Activated T-cell treated with anti-CD3 and anti-CD28 coated beads for 48 hours (primary cell): ENCODE measurements around the gene SLC6A4.
"Not testable (repeated sequence)": the region's sequence is repeated elsewhere in the genome, so short reads cannot be mapped to it uniquely, and the experiment has no call there.

Source experiments
- DNase-seq: peaks from one replicate; pipeline ENCODE4 v3.0.0-alpha.2; 2020; ENCODE audit warnings: low read depth

SLC6A4 gene

DNA sequence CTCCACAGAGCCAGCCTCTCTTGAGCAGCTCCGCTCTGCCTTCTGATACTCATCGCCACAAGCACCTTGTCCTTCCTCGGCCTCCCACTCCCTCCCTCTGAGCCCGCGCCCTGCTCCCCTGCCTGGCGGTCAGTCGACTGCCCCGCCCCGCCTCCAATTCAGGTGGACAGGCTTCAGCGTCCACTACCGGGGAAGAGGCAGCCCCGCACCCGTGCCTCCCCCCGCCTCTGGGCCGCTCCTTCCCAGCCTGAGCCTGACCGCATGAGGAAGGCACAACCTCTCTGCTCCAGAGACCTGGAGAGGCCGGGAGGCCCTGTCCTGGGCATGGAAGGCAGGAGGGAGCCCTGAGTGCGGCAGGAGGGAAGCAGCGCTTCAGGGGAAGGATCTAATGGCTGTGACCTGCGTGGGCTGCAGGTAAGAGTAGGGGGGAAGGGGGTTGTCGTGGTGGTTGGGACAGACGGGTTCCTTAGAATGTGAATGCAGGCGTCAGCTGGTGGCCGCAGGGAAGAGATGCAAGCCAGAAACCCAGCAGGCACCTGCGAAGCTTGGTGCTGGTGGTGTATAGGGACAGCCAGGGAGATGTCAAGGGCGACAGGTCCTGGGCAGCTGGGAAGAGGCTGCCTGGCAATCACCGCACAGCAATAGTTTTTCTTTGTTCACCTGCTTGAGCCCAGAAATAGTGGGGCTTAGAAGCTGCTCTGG, 3.0 kb upstream of the SLC6A4 start:
- DNase-seq: no peak

DNA sequence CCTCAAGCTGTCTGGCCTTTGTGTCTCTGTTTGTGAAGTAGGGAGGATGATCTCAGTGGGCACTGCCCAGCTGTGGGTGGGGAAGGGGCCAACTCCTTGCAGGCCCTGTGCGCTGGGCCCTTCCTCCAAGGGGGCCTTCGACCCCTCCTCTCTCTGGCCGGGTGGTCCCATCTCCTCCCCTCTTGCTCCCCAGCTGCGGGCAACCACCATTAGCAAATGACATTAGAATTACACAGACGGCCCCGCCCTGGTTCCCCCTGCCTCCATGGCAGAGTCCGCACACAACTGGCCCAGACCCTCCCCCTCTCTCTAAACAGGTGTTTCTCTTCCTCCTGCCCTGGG, 2.5 kb upstream of the SLC6A4 start:
- DNase-seq: no peak

DNA sequence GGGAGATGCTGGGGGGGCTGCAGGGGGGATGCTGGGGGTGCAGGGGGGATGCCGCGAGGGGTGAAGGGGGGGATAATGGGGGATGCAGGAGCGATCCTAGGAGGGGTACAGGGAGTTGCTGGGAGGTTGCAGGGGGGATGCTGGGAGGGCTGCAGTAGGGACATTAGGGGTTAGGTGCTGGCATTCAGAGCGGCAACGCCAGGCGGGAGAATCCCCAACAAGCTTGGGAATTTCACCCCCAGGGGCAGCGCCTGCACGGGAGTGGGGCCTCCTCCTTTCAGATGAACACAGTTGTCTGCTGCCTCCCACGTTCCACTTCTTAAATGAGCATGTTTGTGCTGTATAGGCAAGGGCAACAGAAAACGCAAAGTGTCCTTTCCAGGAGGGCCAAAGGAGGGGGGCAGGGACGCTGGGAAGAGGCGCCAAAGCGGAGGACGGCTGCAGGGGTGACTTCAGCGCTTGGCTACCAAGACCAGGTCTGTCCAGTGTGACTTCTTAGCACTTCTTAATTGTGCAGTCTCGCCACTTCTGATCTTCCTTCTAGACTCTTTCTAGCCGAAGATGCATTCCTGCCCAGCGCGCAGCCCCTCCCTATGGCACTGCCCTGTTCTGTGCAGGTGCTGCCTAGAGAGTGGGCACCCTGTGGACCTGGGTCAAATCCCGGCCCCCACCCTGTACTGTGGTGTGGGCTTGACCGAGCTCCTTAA, 2.0 kb upstream of the SLC6A4 start:
- no peak for DNase-seq

DNA sequence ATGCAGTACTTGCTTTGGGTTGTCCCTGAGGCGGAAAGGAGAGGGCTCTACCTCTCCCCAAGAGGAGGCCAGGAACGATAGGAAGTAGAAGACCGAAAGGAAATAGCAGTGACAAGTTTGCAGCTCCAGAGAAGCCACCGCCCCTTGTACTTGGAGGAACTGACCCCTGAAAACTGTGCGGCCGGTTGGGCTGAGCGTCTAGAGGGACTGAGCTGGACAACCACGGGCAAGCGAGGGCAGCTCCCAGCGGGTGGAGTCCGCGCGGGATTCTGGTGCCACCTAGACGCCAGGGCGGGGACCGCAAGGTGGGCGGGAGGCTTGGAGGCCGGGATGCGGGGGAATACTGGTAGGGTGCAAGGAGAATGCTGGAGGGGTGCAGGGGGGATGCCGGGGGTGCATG, 1.3 kb upstream of the SLC6A4 start:
- DNase-seq: no peak

DNA sequence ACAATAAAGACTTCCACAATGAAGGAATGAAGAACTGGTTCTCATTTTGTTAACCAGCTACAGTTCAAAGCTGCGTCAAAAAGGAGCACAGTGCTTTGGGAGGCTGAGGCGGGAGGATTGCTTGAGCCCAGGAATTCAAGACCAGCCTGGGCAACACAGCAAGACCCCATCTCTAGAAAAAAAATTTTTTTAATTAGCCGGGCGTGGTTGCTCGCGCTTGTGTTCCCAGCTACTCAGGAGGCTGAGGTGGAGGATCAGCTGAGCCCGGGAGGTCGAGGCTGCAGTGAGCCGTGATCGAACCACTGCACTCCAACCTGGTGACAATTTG, 764 bp upstream of the SLC6A4 start:
- DNase-seq: no peak

DNA sequence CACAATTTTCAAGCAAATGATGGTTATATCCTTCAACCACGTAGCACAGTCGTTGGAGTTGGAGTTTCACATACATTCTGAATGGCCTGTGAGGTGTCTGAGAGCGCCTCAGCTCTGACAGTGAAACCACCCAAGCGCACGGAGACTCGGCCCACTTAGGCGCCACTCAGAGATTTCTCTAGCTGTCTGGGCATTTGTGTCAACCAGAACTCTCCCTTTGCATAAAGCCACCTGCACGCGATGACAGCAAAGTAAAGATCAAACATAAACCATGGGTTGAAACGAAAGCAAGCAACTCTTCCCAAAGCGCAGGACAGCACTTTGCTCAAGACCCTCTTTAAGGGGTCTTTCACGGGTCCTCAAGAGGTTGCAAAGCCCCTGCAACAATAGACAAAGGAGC, 533 bp downstream of the SLC6A4 start:
- no peak for DNase-seq

DNA sequence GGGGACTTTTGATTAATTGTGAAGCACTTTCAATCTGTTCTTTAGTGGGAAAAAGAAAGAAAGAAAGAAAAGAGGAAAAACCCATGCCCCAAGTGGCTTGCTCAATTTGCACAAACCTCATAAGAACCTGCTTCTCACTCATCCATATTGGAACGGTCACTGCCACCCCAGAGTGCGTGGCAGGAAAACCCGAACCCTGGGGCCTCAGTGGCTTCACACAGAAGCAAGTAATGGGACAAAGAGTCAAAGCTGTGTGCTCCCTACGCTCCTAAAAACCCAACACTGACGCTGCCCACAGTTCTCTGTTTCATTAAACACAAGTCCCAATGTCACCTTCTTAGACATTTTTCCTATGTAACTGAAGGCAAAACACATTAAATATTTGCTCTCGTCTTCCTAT, 1.2 kb downstream of the SLC6A4 start:
- no peak for DNase-seq

DNA sequence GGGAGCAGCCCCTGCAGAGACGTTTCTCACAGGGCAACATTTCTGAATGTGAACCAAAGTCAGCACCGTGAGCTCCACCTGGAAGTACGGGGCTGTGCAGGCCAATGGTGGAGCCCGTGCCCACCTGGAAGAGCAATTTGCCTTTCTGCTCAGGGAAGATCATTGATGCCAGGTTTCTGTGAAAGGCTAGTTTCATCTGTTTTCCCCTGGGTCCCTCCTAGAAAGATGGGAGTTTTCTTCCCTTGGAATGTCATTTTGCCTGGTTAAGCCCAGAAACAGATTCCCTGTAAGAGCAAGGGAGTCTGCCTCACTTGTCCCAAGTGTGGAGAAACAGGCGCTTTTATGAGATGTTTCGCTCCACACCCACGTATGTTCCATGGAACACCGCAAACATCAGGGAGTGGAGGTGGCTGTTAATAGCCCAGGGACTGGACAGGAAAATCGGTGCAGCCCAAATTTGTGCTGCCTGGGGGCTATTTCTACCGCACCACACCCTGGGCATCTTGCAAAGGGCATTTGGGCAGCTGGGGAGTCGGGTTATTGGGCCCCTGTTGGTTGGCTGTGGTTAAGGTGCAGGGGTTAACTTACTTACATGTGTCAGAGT, 2.6 kb downstream of the SLC6A4 start:
- DNase-seq: no peak

DNA sequence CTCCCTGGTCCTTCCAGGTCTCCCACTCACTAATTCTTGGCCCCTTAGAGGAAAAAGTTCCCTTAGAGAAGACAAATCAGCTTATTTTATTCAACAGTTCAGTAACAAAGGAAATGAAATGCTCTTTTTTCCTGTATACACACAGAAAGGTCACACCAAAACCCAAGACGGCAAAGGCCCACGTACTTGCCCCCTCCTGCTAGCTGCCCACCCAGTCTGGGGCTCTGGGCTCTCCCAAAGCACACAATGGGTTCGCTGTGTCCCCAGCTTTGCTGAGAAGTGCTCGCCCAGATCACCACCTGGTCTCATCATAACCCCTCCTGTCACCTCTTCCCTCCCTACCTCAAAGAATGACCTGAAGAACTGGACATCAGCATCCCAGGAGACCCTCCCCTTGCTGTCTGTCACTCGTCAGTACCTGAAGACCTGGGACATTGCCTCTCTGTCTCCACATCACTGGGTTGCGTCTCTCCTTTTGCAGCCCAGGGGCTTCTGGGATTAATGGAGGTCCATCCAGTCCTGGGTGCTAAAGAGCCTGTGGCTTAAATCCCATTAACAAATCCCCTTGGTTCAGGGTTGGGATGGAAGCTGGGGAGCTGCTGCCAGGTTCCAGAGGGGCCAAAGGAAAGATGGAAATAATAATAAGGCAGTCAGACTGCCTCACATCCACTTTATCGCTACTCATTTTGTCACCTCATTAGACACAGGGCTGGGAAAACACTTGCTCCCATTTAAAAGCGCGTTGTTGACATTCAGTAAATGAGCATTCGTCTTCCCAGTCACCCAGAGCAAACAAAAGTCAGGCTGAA, 3.3 kb downstream of the SLC6A4 start:
- DNase-seq: no peak

DNA sequence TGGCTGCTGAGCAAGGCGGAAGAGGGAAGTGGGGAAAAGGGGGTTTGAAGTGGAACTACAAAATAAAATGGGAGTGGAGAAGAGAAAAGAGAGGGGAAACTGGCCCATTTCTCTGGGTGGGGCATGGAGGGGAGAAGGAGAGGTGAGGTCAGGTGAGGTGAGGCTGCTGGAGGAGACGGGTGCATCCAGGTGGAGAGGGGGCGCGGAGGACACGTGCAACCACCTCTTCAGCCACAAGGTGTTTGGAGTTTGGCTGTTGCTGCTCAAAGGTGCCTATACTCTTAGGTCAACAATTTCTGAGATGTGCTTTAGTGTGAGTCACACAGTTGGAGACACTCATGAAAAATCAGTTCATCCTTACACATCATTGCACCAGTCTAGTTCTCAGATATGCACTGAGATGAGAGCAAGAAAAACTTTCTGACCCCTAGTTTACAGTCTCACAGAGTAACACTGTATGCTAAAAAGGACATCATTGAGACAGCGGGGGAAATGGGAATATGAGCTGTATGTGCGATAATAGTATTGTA, 4.8 kb downstream of the SLC6A4 start:
- DNase-seq: no peak

DNA sequence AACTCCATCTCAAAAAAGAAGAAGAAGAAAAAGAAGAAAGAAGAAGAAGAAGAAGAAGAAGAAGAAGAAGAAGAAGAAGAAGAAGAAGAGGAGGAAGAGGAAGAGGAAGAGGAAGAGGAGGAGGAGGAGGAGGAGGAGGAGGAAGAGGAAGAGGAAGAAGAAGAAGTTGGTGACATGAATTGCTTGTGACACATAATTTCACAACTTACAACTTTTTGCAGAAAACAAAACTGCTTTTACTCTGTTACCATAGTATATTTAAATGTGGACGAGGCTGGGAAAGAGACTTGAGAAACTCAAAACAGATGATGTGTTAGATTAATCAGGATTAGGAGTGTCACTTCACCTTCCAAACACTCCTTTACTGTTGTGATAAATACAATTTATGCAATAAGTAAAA, 5.5 kb downstream of the SLC6A4 start:
- DNase-seq: not testable (repeated sequence)

DNA sequence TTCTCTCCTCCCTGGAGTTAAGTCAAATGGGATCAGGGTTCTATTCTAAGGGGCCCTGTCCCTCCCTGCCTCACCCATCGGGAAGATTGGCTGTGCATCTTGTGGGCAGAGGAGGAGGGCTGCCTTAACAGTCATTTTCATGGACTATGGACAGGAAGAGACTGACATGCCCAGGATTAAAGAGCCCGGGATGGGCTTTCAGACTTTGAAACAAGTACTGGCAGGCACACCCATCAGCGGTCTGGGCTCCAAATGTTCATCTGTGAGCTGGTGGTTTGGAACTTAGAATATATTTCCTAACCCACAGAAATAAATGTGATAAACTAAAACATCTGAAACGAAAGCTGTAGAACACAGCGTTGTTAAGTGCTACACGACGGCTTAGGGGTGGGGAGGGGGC, 6.5 kb downstream of the SLC6A4 start:
- DNase-seq: no peak

DNA sequence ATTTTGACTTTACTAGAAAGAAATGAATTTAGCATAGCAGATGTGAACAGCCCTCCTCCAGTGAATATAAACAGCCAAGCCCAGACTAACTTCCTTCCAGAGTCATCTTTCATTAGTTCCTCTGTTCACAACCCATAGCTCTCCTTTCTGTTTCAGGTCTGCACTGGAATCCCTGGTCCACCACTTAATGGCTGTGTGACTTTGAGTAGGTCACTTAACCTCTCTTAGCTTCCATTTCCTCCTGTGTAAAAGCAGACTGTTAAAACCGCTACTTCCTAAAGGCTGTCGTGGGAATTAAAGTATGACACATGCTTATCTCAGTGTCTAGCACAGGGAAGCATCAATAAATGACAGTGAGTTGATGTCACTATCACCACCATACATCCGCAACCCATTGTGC, 7.5 kb downstream of the SLC6A4 start:
- DNase-seq: no peak

DNA sequence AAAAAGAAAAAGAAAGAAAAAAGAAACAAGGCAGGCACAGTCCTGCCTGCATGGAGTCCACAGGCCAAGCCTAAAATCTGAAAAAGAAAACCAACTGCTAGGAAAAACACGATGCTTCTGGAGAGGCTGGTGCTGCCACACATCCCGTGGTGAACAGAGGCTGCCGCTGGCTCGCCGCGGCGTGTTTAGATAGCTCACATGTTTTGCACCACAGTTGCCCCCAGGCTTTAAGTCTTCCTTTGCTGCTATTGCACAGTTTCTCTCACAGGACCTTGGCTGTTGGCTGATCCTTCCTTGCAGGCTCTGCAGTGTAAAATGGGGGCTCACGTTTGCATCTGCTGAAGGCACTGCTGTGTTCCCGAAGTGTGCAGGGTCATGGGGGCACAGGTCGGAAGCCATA, 8.6 kb downstream of the SLC6A4 start:
- DNase-seq: no peak

DNA sequence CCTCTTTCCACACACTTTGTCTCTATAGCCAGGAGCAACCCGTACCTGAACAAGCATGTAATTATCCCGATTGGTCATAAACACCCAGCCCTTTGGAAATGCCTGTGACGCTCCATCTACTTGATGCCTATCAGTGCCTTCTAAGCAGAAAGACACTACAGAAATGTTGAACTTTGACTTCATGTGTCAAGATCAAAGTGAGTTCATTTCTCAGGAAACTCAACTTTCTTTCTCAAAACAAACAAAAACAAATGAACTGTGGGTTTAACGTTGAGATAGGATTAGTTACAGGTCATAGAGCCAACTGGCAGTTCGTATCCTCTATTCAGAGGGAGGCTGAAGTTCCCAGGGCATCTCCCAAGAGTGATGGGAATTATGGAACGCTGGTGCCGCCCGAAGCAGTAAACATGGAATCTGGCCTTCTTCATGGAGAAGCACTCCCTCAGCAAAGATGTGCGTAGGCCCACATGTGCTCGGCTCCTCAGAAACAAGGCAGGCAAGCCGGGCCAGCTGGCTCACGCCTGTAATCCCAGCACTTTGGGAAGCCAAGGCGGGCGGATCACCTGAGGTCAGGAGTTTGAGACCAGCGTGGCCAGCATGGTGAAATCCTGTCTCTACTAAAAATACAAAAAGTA, 9.5 kb downstream of the SLC6A4 start:
- no peak for DNase-seq

DNA sequence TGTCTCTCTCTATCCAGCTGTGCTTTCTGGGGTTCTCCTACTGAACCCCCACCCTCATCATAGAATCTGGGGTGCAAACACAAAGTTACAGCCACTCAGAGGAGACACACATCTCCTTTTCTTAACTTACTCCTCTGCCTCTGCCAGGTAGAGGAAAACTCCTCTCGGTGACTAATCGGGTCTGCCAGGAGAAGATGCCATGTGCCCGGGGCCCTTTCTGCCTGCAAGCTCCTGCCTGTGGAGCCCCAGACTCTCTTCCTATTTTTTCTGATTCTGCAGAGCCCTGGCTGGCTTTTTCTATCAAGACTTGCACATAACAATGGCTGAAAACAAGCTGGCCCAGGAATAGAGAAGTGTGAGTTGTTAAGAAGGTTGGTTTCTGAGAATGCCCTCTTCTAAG, 10.4 kb downstream of the SLC6A4 start:
- no peak for DNase-seq

DNA sequence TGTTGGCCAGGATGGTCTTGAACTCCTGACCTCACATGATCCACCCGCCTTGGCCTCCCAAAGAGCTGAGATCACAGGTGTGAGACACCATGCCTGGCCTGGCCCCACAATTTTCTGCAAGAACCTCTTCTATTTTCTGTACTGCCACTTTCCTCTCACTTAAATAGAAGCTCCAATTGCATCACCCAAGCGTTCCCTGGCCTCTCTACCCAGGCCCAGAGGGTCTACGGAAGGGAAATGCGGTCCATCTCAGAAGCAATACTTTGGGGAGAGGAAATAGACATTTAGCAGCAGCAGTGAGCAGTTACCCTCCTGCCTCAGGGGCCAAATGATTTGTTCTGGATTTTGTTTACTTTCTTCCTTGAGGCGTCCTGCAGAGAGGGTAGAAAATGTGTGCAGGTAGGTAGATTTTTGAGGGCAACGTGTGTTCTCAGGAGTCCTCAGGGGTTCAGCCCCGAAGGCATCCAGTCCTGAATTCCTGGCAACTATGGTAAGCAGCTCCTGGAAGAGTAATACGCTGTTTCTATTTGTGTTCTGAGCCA, 11.0 kb downstream of the SLC6A4 start:
- DNase-seq: no peak

DNA sequence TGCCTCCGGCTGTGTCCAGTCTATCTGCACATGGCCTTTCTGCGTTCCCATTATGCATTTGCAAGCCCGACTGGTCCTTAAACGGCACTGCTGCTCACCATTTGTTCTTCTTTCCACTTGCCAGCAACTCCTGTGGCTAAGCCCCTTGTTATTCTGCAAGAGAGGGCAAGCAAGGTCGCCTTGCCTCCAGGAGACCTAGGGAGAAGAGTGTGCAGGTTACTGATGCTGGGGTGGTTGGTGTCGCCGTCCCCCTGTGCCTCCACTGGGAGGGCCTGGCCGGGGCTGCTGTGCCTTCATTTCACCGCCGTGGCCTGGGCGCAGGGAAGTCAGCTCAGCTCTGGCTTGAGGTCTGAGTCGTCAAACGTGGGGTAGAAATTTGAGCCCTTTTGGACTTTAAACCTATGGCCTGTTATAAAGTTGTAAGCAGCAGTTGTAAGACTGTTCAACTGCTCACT, 12.7 kb downstream of the SLC6A4 start:
- no peak for DNase-seq

DNA sequence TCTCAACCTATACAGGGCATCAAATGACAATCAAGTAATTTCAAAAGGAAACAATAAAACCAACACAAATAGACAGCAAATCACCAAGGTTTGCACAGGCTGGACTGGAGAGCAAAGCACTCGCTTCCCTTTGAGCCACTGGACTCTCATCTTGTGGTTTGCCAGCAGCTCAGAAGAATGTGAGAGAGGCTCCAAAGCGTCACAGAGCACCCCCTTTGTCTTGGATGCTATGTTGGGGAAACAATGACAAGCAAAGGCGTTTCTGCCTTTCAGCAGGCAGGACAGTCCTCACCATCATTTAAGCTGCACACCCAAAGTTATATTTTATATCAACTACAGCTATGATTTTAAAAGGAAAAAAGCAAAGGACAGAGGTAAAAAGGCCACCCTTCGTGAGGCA, 13.2 kb downstream of the SLC6A4 start:
- no peak for DNase-seq

DNA sequence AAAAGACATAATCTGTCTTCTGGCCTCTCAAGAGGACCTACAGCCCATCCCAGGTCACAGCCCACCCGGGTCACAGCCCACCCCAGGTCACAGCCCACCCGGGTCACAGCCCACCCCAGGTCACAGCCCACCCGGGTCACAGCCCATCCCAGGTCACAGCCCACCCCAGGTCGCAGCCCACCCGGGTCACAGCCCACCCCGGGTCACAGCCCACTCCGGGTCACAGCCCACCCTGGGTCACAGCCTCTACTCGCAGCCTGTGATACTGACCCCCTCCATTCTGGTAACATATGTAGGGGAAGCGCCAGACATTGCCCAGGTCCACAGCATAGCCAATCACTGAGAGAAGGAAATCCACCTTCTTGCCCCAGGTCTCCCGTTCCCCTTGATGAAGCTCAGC, 14.2 kb downstream of the SLC6A4 start:
- no peak for DNase-seq

DNA sequence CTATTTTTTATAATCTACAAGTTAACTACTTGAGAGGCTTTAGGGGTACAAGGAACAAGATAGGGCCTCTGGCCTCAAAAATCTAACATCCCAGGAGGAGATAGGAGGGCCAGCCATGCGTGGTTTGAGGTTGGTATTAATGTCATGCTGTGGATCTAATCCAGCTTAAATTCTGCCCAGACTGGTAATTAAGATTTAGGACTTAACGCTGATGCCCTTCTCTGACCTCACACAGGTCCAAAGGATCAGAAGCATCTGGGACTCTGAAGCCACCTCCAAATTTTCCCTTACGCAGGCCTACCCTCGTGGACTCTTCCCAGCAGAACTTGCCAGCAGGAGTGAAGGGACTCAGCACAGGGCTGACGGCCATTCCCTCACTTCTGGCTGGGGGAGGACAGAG, 15.1 kb downstream of the SLC6A4 start:
- DNase-seq: no peak

DNA sequence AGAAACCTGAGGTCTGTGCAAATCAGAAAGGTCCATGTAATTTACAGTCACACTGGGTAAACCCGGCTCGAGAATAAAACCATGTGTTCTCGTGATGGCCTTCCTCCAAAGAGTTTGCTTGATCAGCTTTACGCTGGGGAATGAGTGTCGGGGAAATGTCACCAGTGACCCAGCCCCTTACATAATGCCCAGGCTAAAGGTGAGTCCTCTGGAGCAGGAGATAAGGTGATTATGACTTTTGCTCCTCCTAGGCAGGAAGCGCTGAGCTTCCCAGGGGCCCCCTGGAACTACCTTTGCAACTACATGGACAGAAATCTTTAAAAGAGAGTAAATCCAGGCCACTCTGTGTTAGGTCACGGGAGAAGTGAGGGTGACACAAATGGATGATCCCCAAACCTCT, 15.7 kb downstream of the SLC6A4 start:
- no peak for DNase-seq
